Thoracic aorta (tissue), 2 donors: ENCODE measurements around the gene TRIM39. TPM values are rescaled to one million over a fixed set of nuclear protein-coding genes. Genes with fewer than 3 reads are reported as not detected.

Source experiments
- ATAC-seq: fragments of 150-250 bp; one replicate; pipeline ENCODE4 v1.8.0; 2017; ENCODE audit warnings: low read depth; ENCODE audit not compliant: insufficient number of reproducible peaks, low FRiP score
- DNase-seq: peaks from one replicate; pipeline ENCODE4 v3.0.0-alpha.2; 2020; ENCODE audit warnings: low spot score
- H3K27ac ChIP-seq, 2 donors: fragments of 200-600 bp; sonication (generic); 1 replicate in 1 of 2; 2 replicates in 1 of 2; pipeline ENCODE4 v1.5.1; 2016; ENCODE audit warnings: mild to moderate bottlenecking in 2 of 2, moderate library complexity in 2 of 2
- H3K27me3 ChIP-seq: fragments of 200-600 bp; sonication (generic); replicated peaks from 2 replicates; pipeline ENCODE4 v1.6.0; 2016; ENCODE audit warnings: mild to moderate bottlenecking; ENCODE audit not compliant: insufficient read depth
- H3K36me3 ChIP-seq: fragments of 200-600 bp; sonication (generic); one replicate; pipeline ENCODE4 v1.5.1; 2016
- H3K4me1 ChIP-seq, 2 donors: fragments of 200-600 bp; sonication (generic); 1 replicate in 1 of 2; 2 replicates in 1 of 2; pipeline versions ENCODE4 v1.5.1 to v1.6.0; 2016; ENCODE audit warnings: low read depth in 2 of 2, mild to moderate bottlenecking in 1 of 2; ENCODE audit not compliant: control insufficient read depth in 1 of 2
- H3K4me3 ChIP-seq: fragments of 200-600 bp; sonication (generic); 2 replicates; pipeline ENCODE4 v1.5.1; 2016; ENCODE audit warnings: mild to moderate bottlenecking
- H3K9me3 ChIP-seq: fragments of 200-600 bp; sonication (generic); 2 replicates; pipeline ENCODE4 v1.5.1; 2016
- CTCF ChIP-seq: fragments of 200-600 bp; sonication (generic); IDR thresholded peaks from one replicate; pipeline ENCODE4 v1.5.1; 2019; ENCODE audit warnings: antibody characterized with exemption
- total RNA-seq, 2 donors: library from RNA; depleted of rRNA; stranded (reverse); fragments of >200 nt; gene quantifications; one replicate each; pipeline versions ENCODE4 v1.1.0 to v1.2.3, GENCODE V29; 2016

TRIM39 gene
- total RNA-seq, 2 donors from 2014 or later, result 11.0 to 30.9 TPM

- Histone ChIP-seq H3K4me3 (no peak overlapping the region), H3K36me3 (no peaks in the 10 kb centered on the region), H3K27me3 (no peaks in the 10 kb centered on the region), H3K4me1 (no peaks in the 10 kb centered on the region), H3K9me3 (no peaks in the 10 kb centered on the region), H3K27ac (no peak overlapping the region)
- TF ChIP-seq CTCF, result no peak
- ATAC-seq (no peak), DNase-seq (no peak)
These were observed 13.9 kb upstream of the TRIM39 start for GRCh38 chr6:30312676-30313321.

GRCh38 chr6:30315156-30315555 is 11.6 kb upstream of the TRIM39 start:
- ATAC-seq (no peak), DNase-seq (no peak)
- H3K4me1 ChIP-seq, result no peaks in the 10 kb centered on the region
- H3K9me3 ChIP-seq, result no peaks in the 10 kb centered on the region
- no peaks in the 10 kb centered on the region for H3K36me3 ChIP-seq
- no peak overlapping the region for H3K27ac ChIP-seq
- no peaks in the 10 kb centered on the region for H3K27me3 ChIP-seq
- no peak overlapping the region for H3K4me3 ChIP-seq
- TF ChIP-seq CTCF, result no peak

GRCh38 chr6:30317913-30318589 is 8.7 kb upstream of the TRIM39 start:
- TF ChIP-seq CTCF, result no peak
- DNase-seq (no peak), ATAC-seq (no peak)
- H3K4me1 ChIP-seq, result peaks cover 0 to 8% of the 10 kb centered on the region in 2 donors
- no peaks in the 10 kb centered on the region for H3K27me3 ChIP-seq
- no peaks in the 10 kb centered on the region for H3K9me3 ChIP-seq
- no peaks in the 10 kb centered on the region for H3K36me3 ChIP-seq
- H3K4me3 ChIP-seq, result no peak overlapping the region
- H3K27ac ChIP-seq, result no peak overlapping the region

- Histone ChIP-seq H3K9me3 (no peaks in the 10 kb centered on the region), H3K27ac (no peak overlapping the region), H3K4me1 (peaks cover 2 to 8% of the 10 kb centered on the region in 2 donors), H3K27me3 (no peaks in the 10 kb centered on the region), H3K4me3 (no peak overlapping the region), H3K36me3 (no peaks in the 10 kb centered on the region)
- DNase-seq (no peak), ATAC-seq (no peak)
- no peak for TF ChIP-seq CTCF
These were observed 7.4 kb upstream of the TRIM39 start for GRCh38 chr6:30319146-30319835.

- no peak for DNase-seq
- no peaks in the 10 kb centered on the region for H3K27me3 ChIP-seq
- no peak overlapping the region for H3K4me3 ChIP-seq
- no peak for TF ChIP-seq CTCF
- H3K4me1 ChIP-seq, result peaks cover 15 to 23% of the 10 kb centered on the region in 2 donors
- ATAC-seq, result no peak
- H3K9me3 ChIP-seq, result no peaks in the 10 kb centered on the region
- H3K27ac ChIP-seq, result no peak overlapping the region
- H3K36me3 ChIP-seq, result no peaks in the 10 kb centered on the region
These were observed 4.9 kb upstream of the TRIM39 start for GRCh38 chr6:30321692-30322388.
